Measurements from ENCODE around the gene LMTK3.

- TF ChIP-seq POLR2A (IDR thresholded peaks at IDR 0.05), result no peak
- no peak for TF ChIP-seq CTCF (IDR thresholded peaks at IDR 0.05)
Observed at GRCh38 chr19:48495396-48495795, 16.2 kb downstream of the LMTK3 start.
